PC-9 (cell line): ENCODE measurements around the gene RAB39A. TPM values are rescaled to one million over a fixed set of nuclear protein-coding genes. Genes with fewer than 3 reads are reported as not detected.

Source experiments
- BruUV-seq: library from RNA; stranded (reverse); fragments of 400-500 nt; replicated peaks from 2 replicates; lab custom pipeline; 2021; lab: Mats Ljungman, UMichigan
- CTCF ChIA-PET: fragments of 300-600 bp; sonication (Branson Sonifier 250); formaldehyde crosslinking; loops from one replicate; lab custom pipeline; 2022; ENCODE audit warnings: antibody characterized with exemption; lab: Charles Lee
- POLR2A ChIA-PET: fragments of 300-600 bp; sonication (Branson Sonifier 250); formaldehyde crosslinking; loops from one replicate; lab custom pipeline; 2022; ENCODE audit warnings: antibody characterized with exemption; ENCODE audit not compliant: unreplicated experiment; lab: Charles Lee
- DNase-seq, 2 experiments: peaks; one replicate each; pipeline versions ENCODE4 v3.0.0 to v3.0.0-alpha.2; 2015 to 2022; ENCODE audit warnings: mixed read lengths in 1 of 2
- H2AFZ ChIP-seq: fragments of 200-600 bp; sonication (generic); 2 replicates; pipeline ENCODE4 v1.8.1; 2017; ENCODE audit warnings: antibody characterized with exemption
- H3F3A ChIP-seq: fragments of 200-600 bp; sonication (generic); 2 replicates; pipeline ENCODE4 v1.8.1; 2017; ENCODE audit warnings: antibody characterized with exemption, mild to moderate bottlenecking, low read depth; ENCODE audit not compliant: insufficient read depth
- H3K27ac ChIP-seq: fragments of 200-600 bp; sonication (generic); 2 replicates; pipeline ENCODE4 v1.6.1; 2016; ENCODE audit warnings: mixed run types
- H3K27me3 ChIP-seq: fragments of 200-600 bp; sonication (generic); 2 replicates; pipeline ENCODE4 v1.6.1; 2016; ENCODE audit warnings: low read depth, mixed run types; ENCODE audit not compliant: insufficient read depth
- H3K36me3 ChIP-seq: fragments of 200-600 bp; sonication (generic); 2 replicates; pipeline ENCODE4 v1.6.1; 2016; ENCODE audit warnings: low read depth, mixed run types
- H3K4me1 ChIP-seq: fragments of 200-600 bp; sonication (generic); replicated peaks from 2 replicates; pipeline ENCODE4 v1.6.1; 2016; ENCODE audit warnings: mixed run types; ENCODE audit not compliant: insufficient read depth
- H3K4me2 ChIP-seq: fragments of 200-600 bp; sonication (generic); 2 replicates; pipeline ENCODE4 v1.6.1; 2017; ENCODE audit warnings: mixed run types
- H3K4me3 ChIP-seq: fragments of 200-600 bp; sonication (generic); 2 replicates; pipeline ENCODE4 v1.6.1; 2016; ENCODE audit warnings: mixed run types
- H3K79me2 ChIP-seq: fragments of 200-600 bp; sonication (generic); 2 replicates; pipeline ENCODE4 v1.6.1; 2017; ENCODE audit warnings: low read depth, mixed run types
- H3K9me2 ChIP-seq: fragments of 200-600 bp; sonication (generic); 2 replicates; pipeline ENCODE4 v1.8.1; 2017; ENCODE audit warnings: mild to moderate bottlenecking; ENCODE audit not compliant: insufficient read depth
- H3K9me3 ChIP-seq: fragments of 200-600 bp; sonication (generic); 2 replicates; pipeline ENCODE4 v1.8.1; 2016; ENCODE audit warnings: low read depth; ENCODE audit not compliant: insufficient read depth
- H4K20me1 ChIP-seq: fragments of 200-600 bp; sonication (generic); 2 replicates; pipeline ENCODE4 v1.8.1; 2017; ENCODE audit not compliant: insufficient read depth
- CTCF ChIP-seq: fragments of 200-600 bp; sonication (generic); conservative IDR thresholded peaks from 2 replicates; pipeline ENCODE4 v1.6.1; 2017; ENCODE audit warnings: mixed run types, antibody characterized with exemption, mild to moderate bottlenecking, moderate library complexity
- EZH2 ChIP-seq: fragments of 200-600 bp; sonication (generic); IDR thresholded peaks from 2 replicates; pipeline ENCODE4 v1.8.0; 2017; ENCODE audit warnings: antibody characterized with exemption, low read depth
- intact Hi-C: fragments of 100-400 bp; cut with micrococcal nuclease; formaldehyde crosslinking; loops from one replicate; pipeline ENCODE4 v1.10.0; 2022; ENCODE audit not compliant: unreplicated experiment
- total RNA-seq: library from RNA; stranded (reverse); gene quantifications from 2 replicates; pipeline ENCODE4 v1.2.3, GENCODE V29; 2021

RAB39A gene
- total RNA-seq, 1 experiment from 2014 or later: not detected

GRCh38 chr11:107998761-107999160 lies 70.5 kb downstream of the RAB39A start:
- intact Hi-C loops: no loop called here
- no peak for TF ChIP-seq EZH2
- TF ChIP-seq CTCF: no peak
- POLR2A ChIA-PET: no interaction called here
- Histone ChIP-seq H3K9me2 (no peaks in the 10 kb centered on the region), H4K20me1 (no peaks in the 10 kb centered on the region), H3K27me3 (no peaks in the 10 kb centered on the region), H3K27ac (no peak overlapping the region), H3F3A (no peaks in the 10 kb centered on the region), H3K36me3 (no peaks in the 10 kb centered on the region), H2AFZ (no peak overlapping the region), H3K9me3 (no peaks in the 10 kb centered on the region), H3K4me3 (no peak overlapping the region), H3K79me2 (no peaks in the 10 kb centered on the region), H3K4me2 (no peak overlapping the region), H3K4me1 (no peaks in the 10 kb centered on the region)
- no peak for DNase-seq
- CTCF ChIA-PET: no interaction called here
- no TSS peak for BruUV-seq

GRCh38 chr11:107999759-108000455 lies 71.7 kb downstream of the RAB39A start:
- no TSS peak for BruUV-seq
- peak in 1 of 2 experiments; percentile 47 for DNase-seq
- H3K27ac ChIP-seq: no peak overlapping the region
- ChIA-PET CTCF (interaction anchor here (0.6 kb wide), 1 partner anchor 1939 kb away, joined by 3 read pairs; no protein-coding TSS in a partner anchor), POLR2A (no interaction called here)
- intact Hi-C loops: loop anchor here (10.0 kb wide), 1 partner anchor 655 kb away; no protein-coding TSS in a partner anchor
- H3K9me3 ChIP-seq: no peaks in the 10 kb centered on the region
- no peaks in the 10 kb centered on the region for H3K9me2 ChIP-seq
- H3K79me2 ChIP-seq: no peaks in the 10 kb centered on the region
- no peaks in the 10 kb centered on the region for H3K27me3 ChIP-seq
- no peaks in the 10 kb centered on the region for H3K36me3 ChIP-seq
- no peaks in the 10 kb centered on the region for H4K20me1 ChIP-seq
- peaks cover 4% of the 10 kb centered on the region; the same call in 1 of the 2 replicates for H3K4me1 ChIP-seq
- 0 out of 2 replicates have a peak overlapping the region, but pooled peaks have one; percentile 2 for H2AFZ ChIP-seq
- no peaks in the 10 kb centered on the region for H3F3A ChIP-seq
- no peak overlapping the region for H3K4me3 ChIP-seq
- no peak overlapping the region for H3K4me2 ChIP-seq
- TF ChIP-seq CTCF (peak; percentile 68; the same call in 1 of the 2 replicates), EZH2 (no peak)

GRCh38 chr11:108002476-108002875 lies 74.2 kb downstream of the RAB39A start:
- CTCF ChIA-PET: no interaction called here
- H3K9me2 ChIP-seq: no peaks in the 10 kb centered on the region
- no peaks in the 10 kb centered on the region for H3K9me3 ChIP-seq
- no peak overlapping the region for H3K4me3 ChIP-seq
- TF ChIP-seq CTCF (no peak), EZH2 (no peak)
- H3K27ac ChIP-seq: no peak overlapping the region
- intact Hi-C loops: loop anchor here (10.0 kb wide), 1 partner anchor 652 kb away; no protein-coding TSS in a partner anchor
- H3K79me2 ChIP-seq: no peaks in the 10 kb centered on the region
- BruUV-seq: no TSS peak
- H3F3A ChIP-seq: no peaks in the 10 kb centered on the region
- H3K27me3 ChIP-seq: no peaks in the 10 kb centered on the region
- no peak overlapping the region for H3K4me2 ChIP-seq
- 0 out of 2 replicates have a peak overlapping the region, but pooled peaks have one; percentile 41 for H2AFZ ChIP-seq
- no peaks in the 10 kb centered on the region for H4K20me1 ChIP-seq
- POLR2A ChIA-PET: no interaction called here
- no peaks in the 10 kb centered on the region for H3K36me3 ChIP-seq
- H3K4me1 ChIP-seq: peaks cover 4% of the 10 kb centered on the region; the same call in 1 of the 2 replicates
- DNase-seq: no peak
